T-helper 9 cell (primary cell): ENCODE results near the gene PANK3.
"Not testable (repeated sequence)": the region's sequence is repeated elsewhere in the genome, so short reads cannot be mapped to it uniquely, and the experiment has no call there.

Source experiments
- DNase-seq: peaks from one replicate; pipeline ENCODE4 v3.0.0-alpha.2; 2020

PANK3 gene

DNA sequence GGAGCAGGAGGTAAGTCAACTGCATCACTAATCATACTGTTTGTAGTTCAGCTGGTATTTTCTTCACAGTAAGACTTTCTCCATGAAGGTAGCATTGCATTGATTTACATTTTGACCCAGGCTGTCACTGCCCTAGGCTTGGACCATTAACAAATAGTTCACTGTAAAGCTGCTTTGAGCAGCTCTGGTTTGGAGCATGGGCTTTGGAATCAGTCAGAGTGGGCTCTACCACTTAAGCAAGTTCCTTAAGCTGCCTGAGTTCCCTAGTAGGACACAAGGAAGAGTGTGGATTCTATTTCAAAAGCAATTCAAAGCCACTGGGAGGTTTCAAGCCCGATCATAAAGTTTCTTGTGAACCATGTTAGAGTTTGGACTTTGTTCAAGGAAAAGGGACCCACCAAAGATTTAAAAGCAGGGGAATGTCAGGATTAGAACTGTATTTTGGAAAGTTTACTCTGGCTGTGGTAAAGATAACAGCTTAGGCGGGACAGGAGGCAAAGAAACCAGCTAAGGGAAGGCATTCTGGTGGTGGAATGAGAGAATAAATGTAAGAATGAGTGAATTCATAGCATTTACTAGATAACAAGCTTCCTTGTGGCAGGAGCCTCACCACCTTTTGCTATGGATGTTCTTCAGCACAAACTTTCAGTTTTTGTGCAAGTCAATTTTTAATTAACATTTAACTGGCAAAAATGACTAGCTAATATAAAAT lies 12.3 kb upstream of the PANK3 start:
- no peak for DNase-seq

DNA sequence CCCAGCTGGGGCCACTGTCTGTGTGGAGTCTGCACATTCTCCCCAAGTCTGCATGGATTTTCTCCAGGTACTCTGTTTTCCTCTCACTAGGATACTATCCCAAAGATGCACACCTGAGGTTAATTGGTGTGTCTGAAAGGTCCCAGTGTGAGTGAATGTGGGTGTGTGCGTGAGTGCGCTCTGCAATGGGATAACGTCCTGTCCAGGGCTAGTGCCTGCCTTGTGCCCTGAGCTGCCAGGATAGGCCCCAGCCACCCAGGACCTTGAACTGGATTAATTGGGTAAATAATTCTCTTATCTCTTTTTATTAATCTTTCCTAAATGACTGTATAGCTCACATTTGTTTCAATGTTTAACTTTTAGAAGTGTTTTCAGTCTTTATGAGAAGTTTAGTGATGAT lies 11.5 kb upstream of the PANK3 start:
- DNase-seq, result no peak

DNA sequence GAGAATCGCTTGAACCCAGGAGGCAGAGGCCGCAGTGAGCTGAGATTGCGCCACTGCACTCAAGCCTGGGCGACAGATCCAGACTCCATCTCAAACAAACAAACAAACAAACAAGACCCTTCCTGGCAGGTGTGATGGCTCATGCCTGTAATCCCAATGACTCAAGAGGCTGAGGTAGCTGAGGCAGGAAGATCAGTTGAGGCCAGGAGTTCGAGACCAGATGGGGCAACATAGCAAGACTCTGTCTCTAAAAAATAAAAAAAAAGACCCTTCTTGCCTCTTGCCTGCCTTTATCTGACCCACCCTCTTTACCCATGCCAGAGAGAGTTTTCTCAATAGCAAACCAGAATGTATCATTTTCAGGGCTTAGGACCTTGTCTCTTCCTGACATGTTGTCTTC lies 8.8 kb upstream of the PANK3 start:
- no peak for DNase-seq

DNA sequence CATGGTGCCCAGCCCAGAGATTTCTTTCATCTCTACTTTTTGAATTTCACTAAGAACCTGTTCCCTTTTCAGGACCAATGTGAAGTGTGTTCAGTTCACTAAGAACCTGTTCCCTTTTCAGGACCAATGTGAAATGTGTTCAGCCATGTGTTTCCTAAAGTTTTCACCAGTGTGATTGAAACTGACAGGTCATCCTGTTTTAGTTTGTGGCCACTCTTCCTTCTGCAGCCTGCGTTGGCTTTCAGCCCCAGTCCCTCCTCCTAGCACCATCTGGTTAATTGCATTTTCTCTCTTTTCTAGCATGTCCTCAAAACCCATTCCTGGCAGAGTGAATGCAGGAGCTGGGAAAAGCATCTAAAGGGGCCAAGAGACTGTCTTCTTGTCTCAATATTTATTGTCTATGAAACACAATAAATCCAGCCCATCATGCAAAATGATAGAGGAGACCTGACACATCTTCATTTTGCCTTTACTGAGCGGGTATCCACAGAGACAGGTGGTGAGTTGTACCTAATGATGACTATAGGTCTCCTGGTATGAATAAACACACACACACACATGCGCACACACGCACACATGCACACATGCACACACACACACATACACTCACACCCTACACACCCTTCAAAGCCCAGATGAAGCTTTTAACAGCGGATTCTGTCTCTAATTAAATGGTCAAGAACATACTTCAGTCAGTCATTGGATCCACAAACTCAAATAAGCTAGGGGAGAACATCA lies 6.1 kb upstream of the PANK3 start:
- DNase-seq, result no peak

DNA sequence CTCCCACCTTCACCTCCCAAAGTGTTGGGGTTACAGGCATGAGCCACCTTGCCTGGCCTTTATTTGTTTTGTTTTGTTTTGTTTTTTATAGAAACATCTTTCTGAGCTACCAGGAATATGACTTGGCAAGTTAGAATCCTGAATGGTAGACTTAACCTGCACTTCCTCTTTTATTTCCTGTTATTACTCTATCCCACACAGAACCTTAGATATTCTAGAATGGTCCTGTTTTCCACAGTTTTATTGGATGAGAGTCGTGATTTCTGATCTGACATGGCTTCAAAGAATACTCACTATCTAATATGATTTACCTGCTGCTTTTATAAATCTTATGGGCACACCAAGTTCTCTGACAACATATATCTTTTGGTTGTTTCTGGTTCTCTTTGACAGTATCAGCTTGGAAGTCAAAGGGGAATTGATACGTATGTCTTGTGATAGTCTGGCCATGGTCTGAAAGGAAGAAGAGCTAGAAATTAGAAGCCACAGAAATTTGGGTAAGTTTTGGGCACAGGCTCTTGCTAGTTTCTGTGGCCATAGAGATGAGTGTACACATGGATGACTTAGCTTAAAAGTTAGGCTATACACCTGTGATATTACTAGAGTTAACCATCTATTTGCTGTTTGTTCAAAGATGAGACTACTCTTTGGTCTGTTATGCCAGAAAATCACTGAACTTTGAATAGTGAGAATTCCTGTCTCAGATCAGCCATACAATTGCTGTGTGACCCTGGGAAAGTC lies 4.7 kb upstream of the PANK3 start:
- no peak for DNase-seq

DNA sequence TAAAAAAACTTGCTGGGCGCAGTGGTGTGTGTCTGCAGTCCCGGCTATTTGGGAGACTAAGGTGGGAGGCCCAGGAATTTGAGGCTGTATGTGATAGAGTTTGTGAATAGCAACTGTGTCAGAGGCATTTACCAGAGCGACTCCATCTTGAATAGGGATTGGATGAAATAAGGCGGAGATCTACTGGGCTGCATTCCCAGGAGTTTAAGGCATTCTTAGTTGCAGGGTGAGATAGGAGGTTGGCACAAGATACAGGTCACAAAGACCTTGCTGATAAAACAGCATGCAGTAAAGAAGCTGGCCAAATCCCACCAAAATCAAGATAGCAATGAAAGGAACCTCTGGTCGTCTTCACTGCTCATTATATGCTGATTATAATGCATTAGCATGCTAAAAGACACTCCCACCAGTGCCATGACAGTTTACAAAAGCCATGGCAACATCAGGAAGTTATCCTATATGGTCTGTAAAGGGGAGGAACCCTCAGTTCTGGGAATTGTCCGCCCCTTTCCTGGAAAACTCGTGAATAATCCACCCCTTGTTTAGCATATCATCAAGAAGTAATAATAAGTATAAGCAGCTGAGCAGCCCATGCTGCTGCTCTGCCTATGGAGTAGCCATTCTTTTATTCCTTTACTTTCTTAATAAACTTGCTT lies 1.8 kb upstream of the PANK3 start:
- DNase-seq, result not testable (repeated sequence)

DNA sequence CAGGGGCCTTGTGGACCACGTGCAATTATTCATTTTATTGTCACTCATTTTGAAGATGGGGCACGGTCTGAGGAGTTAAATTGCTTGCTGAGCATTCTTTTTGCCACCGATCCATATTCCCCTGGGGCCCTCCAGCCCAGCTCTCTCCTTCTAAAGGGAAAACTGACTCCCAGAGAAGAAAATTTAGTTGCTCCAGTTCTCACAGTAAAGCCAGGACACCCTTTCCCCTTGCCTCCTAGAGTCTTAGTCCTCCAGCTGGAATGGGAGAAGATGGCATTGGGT lies 1.0 kb upstream of the PANK3 start:
- no peak for DNase-seq

DNA sequence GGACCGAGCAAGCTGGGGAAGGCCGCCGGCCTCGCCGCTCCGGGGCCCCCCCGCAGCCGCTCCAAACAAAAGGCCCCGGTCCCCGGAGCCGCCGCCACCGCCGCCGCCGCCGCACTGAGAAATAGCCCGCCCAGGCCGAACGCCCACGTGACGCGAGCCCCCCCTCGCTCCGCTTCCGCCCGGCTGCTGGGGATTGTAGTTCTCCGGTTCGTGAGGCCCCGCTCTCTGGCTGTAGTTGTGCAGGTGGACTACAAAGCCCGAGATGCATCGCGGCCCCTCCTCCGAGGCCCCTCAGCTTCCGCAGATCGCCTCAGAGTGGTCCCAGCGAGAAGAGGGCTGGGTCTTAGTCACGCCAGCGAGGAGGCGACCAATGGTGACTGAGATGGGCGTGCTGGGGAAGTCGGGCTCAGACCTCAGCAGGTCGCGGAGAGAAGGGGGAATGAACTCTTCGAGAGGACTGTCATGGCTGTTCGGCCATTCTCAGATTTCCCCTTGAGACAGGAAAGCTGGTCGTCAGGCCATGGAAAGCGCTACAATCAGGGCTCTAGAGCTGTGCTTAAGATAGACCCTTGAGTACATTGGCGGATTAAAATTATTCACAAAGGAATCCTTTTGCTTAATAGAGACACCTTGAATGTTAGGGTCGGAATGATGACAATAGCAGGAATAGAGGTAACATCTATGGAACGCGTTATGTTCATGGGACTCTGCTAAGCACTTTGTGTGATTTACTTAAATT lies 489 bp upstream of the PANK3 start:
- peak; percentile 95 for DNase-seq

DNA sequence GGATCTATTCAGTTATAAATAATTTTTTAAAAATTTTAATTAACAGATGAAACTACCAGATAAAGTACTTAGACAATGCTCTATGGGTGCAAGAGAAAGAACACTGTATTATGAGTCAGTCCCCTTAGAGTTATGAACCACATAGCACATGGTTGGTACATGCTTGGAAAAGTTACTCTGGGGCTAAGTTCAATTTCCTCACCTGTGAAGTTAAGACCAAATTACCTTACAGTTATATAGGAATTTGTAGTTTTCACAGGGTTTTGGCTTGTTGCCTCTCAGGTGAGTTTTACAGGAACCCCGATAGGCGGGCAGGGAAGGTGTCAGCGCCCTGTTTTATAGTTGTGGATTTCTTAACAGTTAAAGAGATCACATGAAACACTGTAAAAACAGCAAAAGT lies 1.2 kb downstream of the PANK3 start:
- DNase-seq, result no peak

DNA sequence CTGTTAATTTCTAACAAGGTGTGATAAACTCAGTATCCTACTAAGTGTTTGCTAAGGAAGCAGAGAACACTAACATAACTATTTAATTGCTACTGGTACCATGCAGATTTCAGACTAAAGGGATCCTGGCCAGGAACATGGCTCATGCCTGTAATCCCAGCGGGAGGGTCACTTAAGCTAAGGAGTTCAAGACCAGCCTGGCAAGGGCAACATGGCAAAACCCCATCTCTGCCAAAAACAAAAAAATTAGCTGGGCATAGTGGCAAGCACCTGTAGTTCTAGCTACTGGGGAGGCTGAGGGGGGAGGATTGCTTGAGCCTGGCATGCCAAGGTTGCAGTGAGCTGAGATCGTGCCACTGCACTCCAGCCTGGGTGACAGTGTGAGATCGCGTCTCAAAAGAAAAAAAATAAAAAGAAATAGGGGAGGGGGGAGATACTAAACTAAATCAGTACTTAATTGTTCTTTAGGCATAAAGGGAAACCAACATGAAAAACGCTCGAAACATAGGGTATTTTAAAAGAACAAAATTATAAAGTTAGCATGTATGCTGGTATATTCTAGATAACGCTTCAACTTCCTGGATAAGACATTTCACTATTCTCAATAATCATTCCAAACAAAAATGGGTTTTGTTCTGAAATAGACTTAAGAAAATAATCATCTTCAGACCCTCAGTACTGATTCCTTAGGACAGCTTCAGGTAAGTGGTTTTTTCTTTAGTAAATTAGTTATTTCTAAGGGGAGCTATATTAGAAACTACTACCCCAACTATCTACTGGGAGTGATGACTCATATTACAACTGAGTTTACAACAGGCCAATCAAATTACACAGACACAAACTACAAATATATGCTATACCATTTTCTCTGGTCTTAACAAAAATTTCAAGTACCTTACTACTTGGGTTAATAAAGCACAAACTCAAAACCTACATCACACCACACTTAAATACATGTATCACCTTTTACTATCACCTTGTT lies 3.5 kb downstream of the PANK3 start:
- DNase-seq, result no peak

DNA sequence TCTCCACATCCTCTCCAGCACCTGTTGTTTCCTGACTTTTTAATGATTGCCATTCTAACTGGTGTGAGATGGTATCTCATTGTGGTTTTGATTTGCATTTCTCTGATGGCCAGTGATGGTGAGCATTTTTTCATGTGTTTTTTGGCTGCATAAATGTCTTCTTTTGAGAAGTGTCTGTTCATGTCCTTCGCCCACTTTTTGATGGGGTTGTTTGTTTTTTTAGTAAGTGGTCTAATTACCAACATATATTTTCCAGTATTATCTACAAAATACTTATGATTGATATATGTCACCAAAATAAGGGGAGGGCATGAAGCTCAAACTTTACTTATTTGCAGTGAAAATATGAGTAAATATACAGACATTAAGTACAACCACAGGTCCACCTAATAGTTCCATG lies 5.0 kb downstream of the PANK3 start:
- not testable (repeated sequence) for DNase-seq

DNA sequence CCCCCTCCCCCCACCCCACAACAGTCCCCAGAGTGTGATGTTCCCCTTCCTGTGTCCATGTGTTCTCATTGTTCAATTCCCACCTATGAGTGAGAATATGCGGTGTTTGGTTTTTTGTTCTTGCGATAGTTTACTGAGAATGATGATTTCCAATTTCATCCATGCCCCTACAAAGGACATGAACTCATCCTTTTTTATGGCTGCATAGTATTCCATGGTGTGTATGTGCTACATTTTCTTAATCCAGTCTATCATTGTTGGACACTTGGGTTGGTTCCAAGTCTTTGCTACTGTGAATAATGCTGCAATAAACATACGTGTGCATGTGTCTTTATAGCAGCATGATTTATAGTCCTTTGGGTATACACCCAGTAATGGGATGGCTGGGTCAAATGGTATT lies 5.5 kb downstream of the PANK3 start:
- DNase-seq, result not testable (repeated sequence)

DNA sequence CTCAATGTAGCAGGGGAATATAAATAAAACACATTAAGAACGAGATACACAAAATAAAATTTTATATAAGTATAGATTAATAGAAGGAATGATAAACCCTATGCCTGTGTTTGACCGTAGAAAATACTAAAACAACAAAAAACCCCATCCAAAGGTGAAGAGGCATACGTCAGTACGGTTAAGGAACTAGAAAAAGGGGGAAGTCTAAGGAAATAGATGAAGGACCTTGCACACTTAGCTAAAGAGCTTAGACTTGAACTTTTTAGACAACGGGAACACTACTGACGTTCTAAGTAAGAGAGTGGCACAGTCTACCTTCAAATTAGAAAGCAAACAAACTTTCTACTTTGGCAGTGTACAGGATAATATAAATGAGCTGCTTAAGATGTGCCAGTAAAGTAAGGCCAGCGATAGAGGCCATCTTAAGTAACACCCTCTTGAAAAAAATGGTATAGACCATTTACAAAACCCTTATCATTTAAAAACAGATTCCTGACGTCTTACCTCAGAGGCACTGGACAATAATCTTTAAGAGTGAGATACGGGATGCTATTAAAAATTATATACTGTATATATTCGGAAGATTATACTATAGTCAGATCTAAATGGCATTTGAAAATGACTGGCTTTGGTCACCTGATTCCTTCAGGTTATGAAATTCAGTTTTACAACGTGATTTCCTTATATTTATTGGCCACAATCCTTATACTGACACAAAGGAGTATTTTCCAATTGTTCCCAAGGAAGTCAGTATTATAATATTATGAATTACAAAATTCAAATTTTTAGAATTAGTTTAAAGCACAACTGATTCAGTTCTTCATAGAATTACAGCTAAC lies 8.5 kb downstream of the PANK3 start:
- DNase-seq, result no peak

DNA sequence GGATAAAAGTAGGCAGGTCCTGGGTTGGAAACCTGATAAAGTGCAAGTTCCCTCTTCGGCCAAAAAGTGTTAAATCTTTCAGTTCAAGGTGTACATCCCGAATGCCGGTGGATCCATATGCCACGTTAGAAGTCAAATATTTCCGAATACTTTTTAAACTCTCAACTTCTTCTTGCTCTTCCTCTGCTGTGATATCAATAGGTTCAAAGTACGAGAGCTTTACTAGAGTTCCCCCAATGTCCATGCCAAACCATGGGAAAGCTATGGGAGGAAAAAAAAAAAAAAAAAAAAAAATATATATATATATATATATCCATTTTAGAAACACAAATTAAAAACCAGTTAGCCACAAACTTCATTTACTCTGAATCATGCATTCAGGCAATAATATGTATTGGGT lies 10.4 kb downstream of the PANK3 start:
- DNase-seq, result no peak

DNA sequence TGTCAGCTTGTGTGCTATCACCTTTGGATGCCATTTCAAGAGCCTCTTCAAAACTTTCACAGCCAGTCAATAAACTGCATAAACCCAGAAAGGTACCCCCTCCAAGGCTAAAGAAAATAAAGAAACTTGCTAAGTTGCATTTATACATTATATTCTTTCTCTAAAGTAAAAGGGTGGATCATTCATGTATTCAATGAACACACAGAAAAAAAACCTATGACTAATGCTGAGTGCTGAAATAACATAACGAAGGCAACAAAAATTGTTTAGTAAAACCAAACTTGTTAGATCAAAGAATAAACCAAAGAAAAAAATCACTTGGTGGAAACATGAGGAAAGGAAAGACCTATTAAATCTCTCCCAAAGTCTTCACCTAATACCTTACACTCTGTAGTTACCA lies 15.2 kb downstream of the PANK3 start:
- DNase-seq, result no peak

DNA sequence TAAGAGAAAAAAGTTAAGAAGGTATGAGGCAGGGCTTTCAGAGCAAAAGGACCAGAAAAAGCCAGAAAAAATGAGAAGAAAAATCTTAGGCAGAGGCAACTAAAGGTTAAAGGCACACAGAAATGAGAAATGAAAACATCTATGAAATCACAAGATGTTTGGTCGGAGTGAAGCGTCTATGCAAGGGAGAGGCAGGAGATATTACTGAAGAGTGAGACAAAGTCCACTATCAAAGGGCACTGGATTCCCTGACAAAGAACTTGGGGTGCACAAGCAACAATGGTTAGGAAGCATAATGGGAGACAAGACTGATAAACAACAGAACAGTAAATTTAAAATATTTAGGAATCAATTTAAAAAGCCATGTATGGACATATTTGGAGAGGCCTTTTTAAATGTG lies 16.9 kb downstream of the PANK3 start:
- no peak for DNase-seq

DNA sequence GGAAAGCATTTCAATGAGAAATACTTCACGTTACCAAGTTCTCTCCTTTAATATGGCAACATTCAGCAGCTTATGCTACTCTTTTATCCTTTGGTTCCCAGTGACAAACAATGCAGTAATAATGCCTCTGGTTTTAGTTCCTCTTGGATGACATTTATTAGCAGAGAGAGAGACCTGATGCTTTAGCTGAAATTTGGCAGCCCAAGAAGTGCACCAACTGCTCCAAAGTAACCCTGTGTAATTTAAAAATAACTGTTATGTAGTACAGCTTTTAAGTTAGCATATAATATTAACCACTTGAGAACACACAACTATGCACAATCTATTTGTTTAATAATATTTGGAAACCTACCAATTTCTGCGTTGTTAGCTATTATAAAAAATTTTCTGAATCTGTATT lies 21.8 kb downstream of the PANK3 start:
- no peak for DNase-seq

DNA sequence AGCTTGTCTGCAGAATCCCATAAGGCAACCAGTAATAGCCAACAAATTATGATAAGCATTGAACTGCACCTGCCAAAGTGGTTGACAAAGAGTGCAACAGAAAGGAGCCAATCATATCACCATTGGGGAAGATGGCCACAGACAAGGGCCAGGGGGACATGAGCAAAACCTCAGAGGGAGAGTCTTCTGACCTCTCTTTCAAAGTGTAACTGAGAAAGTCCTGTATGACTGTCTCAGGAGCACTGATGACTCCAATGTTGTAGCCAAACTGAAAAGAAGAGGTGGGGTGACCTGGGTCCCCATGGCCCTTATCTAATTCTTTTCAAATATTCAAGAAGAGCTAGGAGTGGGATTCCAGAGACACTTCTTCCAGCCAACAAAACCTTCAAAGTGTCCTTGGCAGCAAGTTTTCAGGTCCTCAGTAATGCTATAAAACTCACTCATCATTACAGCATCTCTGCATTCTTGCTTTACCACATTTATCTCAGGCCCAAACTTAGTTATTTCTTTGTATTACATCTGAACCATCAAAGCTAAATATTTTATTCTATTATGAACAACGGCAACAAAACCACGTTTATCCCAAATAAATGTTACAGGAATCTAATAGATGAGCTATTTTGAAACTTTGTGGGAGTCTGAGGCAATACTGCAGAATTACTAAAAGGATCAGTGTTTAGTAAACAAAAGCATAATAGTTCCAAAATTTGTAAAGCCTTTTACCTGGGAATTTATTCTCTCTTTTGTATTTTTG lies 25.6 kb downstream of the PANK3 start:
- no peak for DNase-seq

DNA sequence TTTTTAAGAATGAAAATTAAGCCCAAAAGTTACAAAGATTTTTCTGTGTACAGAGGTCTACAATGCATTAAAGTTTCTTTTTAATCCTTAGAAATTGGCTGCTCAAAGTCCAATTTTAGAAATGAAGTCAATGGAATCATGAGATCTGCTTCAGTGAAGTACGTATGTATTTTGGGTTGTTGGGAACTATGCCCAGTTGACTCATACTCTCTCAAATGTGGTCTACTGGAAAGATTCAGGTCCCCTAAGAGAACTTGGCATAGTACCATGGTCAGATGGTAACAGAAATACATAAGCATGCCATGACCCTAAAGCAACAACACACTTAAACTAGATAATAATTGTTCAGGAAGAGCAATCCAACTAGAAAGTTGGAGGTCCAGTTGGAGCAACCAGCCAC lies 27.0 kb downstream of the PANK3 start:
- no peak for DNase-seq

DNA sequence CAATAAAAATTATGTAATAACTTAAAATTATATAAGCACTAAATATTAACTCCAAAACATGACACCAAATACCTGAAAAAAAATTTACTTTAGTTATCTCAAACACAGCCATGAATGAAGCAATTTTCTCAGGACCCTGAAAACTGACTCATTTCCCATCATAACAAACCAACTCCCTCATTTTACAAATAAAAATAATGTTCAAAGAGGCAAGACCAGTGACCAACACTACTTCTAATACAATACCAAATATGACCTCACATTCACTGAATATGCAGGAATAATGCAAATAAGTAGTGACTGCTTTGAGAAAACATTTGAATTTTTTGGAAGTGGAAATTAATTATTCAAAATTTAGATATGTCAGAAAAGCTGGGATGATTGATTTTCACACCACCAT lies 28.5 kb downstream of the PANK3 start:
- DNase-seq, result no peak
